Activated CD8-positive, alpha-beta T cell treated with anti-CD3 and anti-CD28 coated beads for 36 hours (primary cell): ENCODE data around the gene CCDC38. TPM values are rescaled to one million over a fixed set of nuclear protein-coding genes. Genes with fewer than 3 reads are reported as not detected.

ENCODE experiments used
- ATAC-seq: fragments of 200-7000 bp; cut with Tn5 transposase; one replicate; pipeline ENCODE4 v1.10.0; 2021; ENCODE audit warnings: mild to moderate bottlenecking, moderate library complexity
- CTCF ChIA-PET: fragments of 350-600 bp; sonication (Branson Sonifier 250); formaldehyde crosslinking; loops from one replicate; lab custom pipeline; 2021; ENCODE audit warnings: antibody characterized with exemption; lab: Charles Lee
- POLR2A ChIA-PET: fragments of 350-600 bp; sonication (Branson Sonifier 250); formaldehyde crosslinking; loops from one replicate; lab custom pipeline; 2021; ENCODE audit warnings: antibody characterized with exemption; lab: Charles Lee
- DNase-seq: peaks from one replicate; pipeline ENCODE4 v3.0.0-alpha.2; 2020
- H3K27ac Mint-ChIP-seq: one replicate; pipeline ENCODE4 v1.8.0; 2021; ENCODE audit warnings: mild to moderate bottlenecking, mixed read lengths
- H3K27me3 Mint-ChIP-seq: one replicate; pipeline ENCODE4 v1.8.0; 2021; ENCODE audit warnings: mixed read lengths
- H3K36me3 Mint-ChIP-seq: one replicate; pipeline ENCODE4 v1.8.0; 2021; ENCODE audit warnings: low read depth, mixed read lengths
- H3K4me1 Mint-ChIP-seq: one replicate; pipeline ENCODE4 v1.8.0; 2021; ENCODE audit warnings: low read depth, mixed read lengths
- H3K4me3 Mint-ChIP-seq: one replicate; pipeline ENCODE4 v1.8.0; 2021; ENCODE audit warnings: mild to moderate bottlenecking, moderate library complexity, mixed read lengths
- H3K9me3 Mint-ChIP-seq: one replicate; pipeline ENCODE4 v1.8.0; 2021; ENCODE audit warnings: mixed read lengths
- intact Hi-C: fragments of 100-400 bp; cut with micrococcal nuclease; formaldehyde crosslinking; loops from one replicate; pipeline ENCODE4 v1.10.0; 2022
- total RNA-seq, 2 experiments: library from RNA; stranded (reverse); gene quantifications; one replicate each; pipeline ENCODE4 v1.2.3, GENCODE V29; 2021
- TF ChIP-seq, protein P1 (sequence below): fragments of 200-600 bp; IDR thresholded peaks from one replicate; pipeline ENCODE4 v1.8.0; 2022; ENCODE audit warnings: antibody characterized with exemption, mild to moderate bottlenecking

Gene CCDC38
- total RNA-seq, 2 experiments from 2014 or later, result 0.18 to 0.34 TPM

DNA sequence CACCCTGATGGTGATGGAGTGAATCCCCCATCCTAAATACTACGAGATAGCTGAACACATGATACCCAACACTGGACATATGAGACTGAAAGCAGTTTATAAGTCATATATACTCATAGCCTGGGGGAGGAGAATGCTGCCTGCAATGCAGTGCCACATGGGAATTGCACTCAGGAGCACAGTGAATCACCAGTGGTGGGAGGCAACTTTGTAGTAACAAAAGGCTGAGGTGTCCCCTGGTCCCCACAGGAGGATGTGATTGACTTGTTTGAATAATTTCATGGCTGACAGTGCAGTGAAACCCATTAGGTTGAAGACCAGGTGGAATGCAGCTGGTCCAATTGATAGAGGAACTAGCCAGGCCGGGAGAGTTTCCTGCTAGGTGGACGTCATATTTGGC is 20.2 kb downstream of the CCDC38 start:
- Mint-ChIP-seq H3K4me1 (no peaks in the 10 kb centered on the region), H3K36me3 (no peaks in the 10 kb centered on the region), H3K4me3 (no peak overlapping the region), H3K9me3 (peaks cover 5% of the 10 kb centered on the region), H3K27ac (no peak overlapping the region), H3K27me3 (no peaks in the 10 kb centered on the region)
- DNase-seq, result no peak
- intact Hi-C loops, result no loop called here
- ATAC-seq, result no peak
- TF ChIP-seq, protein P1, sequence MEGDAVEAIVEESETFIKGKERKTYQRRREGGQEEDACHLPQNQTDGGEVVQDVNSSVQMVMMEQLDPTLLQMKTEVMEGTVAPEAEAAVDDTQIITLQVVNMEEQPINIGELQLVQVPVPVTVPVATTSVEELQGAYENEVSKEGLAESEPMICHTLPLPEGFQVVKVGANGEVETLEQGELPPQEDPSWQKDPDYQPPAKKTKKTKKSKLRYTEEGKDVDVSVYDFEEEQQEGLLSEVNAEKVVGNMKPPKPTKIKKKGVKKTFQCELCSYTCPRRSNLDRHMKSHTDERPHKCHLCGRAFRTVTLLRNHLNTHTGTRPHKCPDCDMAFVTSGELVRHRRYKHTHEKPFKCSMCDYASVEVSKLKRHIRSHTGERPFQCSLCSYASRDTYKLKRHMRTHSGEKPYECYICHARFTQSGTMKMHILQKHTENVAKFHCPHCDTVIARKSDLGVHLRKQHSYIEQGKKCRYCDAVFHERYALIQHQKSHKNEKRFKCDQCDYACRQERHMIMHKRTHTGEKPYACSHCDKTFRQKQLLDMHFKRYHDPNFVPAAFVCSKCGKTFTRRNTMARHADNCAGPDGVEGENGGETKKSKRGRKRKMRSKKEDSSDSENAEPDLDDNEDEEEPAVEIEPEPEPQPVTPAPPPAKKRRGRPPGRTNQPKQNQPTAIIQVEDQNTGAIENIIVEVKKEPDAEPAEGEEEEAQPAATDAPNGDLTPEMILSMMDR, result no peak
- ChIA-PET POLR2A (no interaction called here), CTCF (interaction anchor here (1.0 kb wide), 1 partner anchor 76 kb away, joined by 3 read pairs; no protein-coding TSS in a partner anchor)

DNA sequence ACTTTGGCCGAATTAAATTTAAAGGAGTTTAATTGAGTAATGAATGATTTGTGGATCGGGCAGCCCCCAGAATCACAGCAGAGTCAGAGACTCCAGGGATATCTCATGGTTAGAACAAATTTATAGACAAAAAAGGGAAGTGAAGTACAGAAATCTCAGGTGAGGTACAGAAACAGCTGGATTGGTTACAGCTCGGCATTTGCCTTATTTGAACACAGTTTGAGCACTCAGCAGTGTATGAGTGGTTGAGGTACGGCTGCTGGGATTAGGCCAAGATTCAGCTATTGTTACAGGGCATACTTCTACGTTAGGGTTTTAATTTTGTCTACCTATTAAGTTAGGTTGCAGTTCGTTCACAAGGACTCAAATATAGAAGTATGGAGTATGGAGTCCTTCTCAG is 23.3 kb downstream of the CCDC38 start:
- no peaks in the 10 kb centered on the region for H3K36me3 Mint-ChIP-seq
- H3K4me1 Mint-ChIP-seq, result no peaks in the 10 kb centered on the region
- H3K9me3 Mint-ChIP-seq, result peaks cover 2% of the 10 kb centered on the region
- intact Hi-C loops, result loop anchor here (2.0 kb wide), 1 partner anchor 78 kb away; the partner anchor contains the start of gene HAL
- H3K27me3 Mint-ChIP-seq, result peaks cover 2% of the 10 kb centered on the region
- H3K4me3 Mint-ChIP-seq, result no peak overlapping the region
- no peak overlapping the region for H3K27ac Mint-ChIP-seq
- CTCF ChIA-PET, result interaction anchor here (0.7 to 4.4 kb wide), 20 partner anchors 10 to 598 kb away, joined by 3 to 85 read pairs (median 6); partner anchors contain the start of genes AMDHD1 and CCDC38
- TF ChIP-seq, protein P1, result no peak
- DNase-seq, result no peak
- ATAC-seq, result no peak
- POLR2A ChIA-PET, result interaction anchor here (1.0 to 1.1 kb wide), 2 partner anchors 37 to 79 kb away, joined by 3 to 4 read pairs; no protein-coding TSS in a partner anchor

DNA sequence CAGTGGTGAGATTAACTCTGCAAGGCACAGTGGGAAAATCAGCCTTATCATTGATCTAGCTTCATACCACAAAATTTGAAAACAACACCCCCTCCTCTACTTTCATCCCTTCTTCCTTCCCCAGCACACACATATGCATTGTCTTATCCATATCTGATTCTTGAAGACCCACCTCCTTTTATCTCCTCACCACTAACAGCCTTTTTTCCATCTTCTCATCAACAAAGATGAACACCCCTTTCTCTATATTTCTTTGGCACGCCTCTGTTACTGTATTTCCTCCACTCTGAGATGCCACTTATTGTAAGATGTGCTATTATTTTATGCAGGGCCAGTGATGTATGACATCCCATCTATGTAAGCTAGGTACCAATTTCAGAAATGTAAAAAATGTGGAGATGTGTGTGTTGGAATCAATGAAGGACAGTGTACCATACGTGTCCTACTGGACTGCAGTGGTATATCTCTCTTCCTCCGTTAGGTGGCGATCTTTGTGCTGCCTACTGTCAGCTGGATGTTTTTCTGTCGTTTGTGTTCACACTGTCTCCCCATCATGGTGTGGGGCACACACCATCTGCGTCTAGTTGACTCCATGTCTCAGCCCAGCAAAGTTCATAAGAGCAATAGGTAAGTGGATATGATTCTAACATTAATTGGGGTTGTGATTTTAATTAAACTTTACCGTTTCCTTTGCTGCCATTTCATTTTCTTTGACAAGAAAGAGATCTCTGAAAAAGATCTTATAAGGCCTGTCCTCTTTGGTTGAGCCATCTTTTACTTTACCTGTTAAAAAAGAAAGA is 24.0 kb downstream of the CCDC38 start:
- H3K27me3 Mint-ChIP-seq, result peaks cover 2% of the 10 kb centered on the region
- H3K4me3 Mint-ChIP-seq, result no peak overlapping the region
- peaks cover 2% of the 10 kb centered on the region for H3K9me3 Mint-ChIP-seq
- no peaks in the 10 kb centered on the region for H3K36me3 Mint-ChIP-seq
- POLR2A ChIA-PET, result interaction anchor here (1.0 to 1.1 kb wide), 3 partner anchors 25 to 80 kb away, joined by 3 to 4 read pairs (median 3); partner anchors contain the start of genes AMDHD1 and CCDC38
- TF ChIP-seq, protein P1, result peak; percentile 95
- no peak overlapping the region for H3K27ac Mint-ChIP-seq
- ATAC-seq, result peak; percentile 99
- intact Hi-C loops, result loop anchor here (2.0 kb wide), 1 partner anchor 78 kb away; the partner anchor contains the start of gene HAL
- H3K4me1 Mint-ChIP-seq, result no peaks in the 10 kb centered on the region
- peak; percentile 62 for DNase-seq
- CTCF ChIA-PET, result interaction anchor here (0.7 to 4.4 kb wide), 24 partner anchors 10 to 599 kb away, joined by 3 to 85 read pairs (median 5); partner anchors contain the start of genes AMDHD1 and CCDC38

DNA sequence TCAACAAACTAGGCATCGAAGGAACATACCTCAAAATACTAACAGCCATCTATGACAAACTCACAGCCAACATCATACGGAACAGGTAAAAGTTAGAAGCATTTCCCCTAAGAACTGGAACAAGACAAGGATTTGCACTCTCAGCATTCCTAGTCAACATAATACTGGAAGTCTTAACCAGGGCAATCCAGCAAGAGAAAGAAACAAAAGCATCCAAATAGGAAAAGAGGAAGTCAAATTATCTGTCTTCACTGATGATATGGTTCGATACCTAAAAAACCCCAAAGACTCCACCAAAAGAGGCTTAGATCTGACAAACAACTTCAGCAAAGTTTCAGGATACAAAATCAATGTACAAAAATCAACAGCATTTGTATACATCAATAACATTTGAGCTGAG is 32.5 kb downstream of the CCDC38 start:
- CTCF ChIA-PET, result no interaction called here
- no peak for DNase-seq
- Mint-ChIP-seq H3K27ac (no peak overlapping the region), H3K4me1 (no peaks in the 10 kb centered on the region), H3K27me3 (peaks cover 11% of the 10 kb centered on the region), H3K36me3 (no peaks in the 10 kb centered on the region), H3K4me3 (no peak overlapping the region), H3K9me3 (no peaks in the 10 kb centered on the region)
- TF ChIP-seq, protein P1, result no peak
- intact Hi-C loops, result no loop called here
- POLR2A ChIA-PET, result no interaction called here
- no peak for ATAC-seq

DNA sequence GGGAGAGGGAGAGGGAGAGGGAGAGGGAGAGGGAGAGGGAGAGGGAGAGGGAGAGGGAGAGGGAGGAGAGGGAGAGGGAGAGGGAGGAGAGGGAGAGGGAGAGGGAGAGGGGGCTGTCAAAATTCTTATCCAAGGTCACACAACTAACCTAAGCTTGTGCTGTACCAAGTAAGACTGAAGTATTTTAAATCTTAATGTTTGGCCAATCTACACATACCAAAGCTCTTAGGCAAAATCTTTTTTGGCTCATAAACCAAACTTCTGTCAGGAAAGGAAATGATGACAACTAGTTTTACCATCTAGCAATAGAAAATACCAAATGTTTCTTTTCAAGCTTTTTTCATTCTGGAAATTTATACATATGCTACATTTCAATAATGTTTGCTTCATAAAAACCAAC is 33.8 kb downstream of the CCDC38 start:
- H3K4me1 Mint-ChIP-seq, result no peaks in the 10 kb centered on the region
- ChIA-PET CTCF (interaction anchor here (1.1 kb wide), 2 partner anchors 9 to 51 kb away, joined by 3 to 13 read pairs; no protein-coding TSS in a partner anchor), POLR2A (no interaction called here)
- H3K36me3 Mint-ChIP-seq, result no peaks in the 10 kb centered on the region
- ATAC-seq (no peak), DNase-seq (no peak)
- H3K9me3 Mint-ChIP-seq, result peaks cover 2% of the 10 kb centered on the region
- H3K27me3 Mint-ChIP-seq, result peaks cover 13% of the 10 kb centered on the region
- no peak overlapping the region for H3K4me3 Mint-ChIP-seq
- intact Hi-C loops, result no loop called here
- TF ChIP-seq, protein P1, result no peak
- no peak overlapping the region for H3K27ac Mint-ChIP-seq
